Glomerular visceral epithelial cell (primary cell): Measurements from ENCODE around the gene GM2A.
"Not testable (repeated sequence)": the region's sequence is repeated elsewhere in the genome, so short reads cannot be mapped to it uniquely, and the experiment has no call there.

Experiments used
- DNase-seq: peaks from one replicate; pipeline ENCODE4 v3.0.0-alpha.2; 2016; ENCODE audit errors: extremely low spot score

The GM2A gene

GRCh38 chr5:151227918-151228447 is 25.0 kb upstream of the GM2A start:
- no peak for DNase-seq

- no peak for DNase-seq
Observed at GRCh38 chr5:151228986-151229385, 24.0 kb upstream of the GM2A start.

GRCh38 chr5:151230048-151230680 is 22.8 kb upstream of the GM2A start:
- no peak for DNase-seq

GRCh38 chr5:151231359-151231758 is 21.6 kb upstream of the GM2A start:
- DNase-seq: no peak

GRCh38 chr5:151233616-151234085 is 19.3 kb upstream of the GM2A start:
- no peak for DNase-seq

- no peak for DNase-seq
Observed at GRCh38 chr5:151234476-151235238, 18.3 kb upstream of the GM2A start.

- not testable (repeated sequence) for DNase-seq
Observed at GRCh38 chr5:151235239-151235571, 17.8 kb upstream of the GM2A start.

- DNase-seq: no peak
Observed at GRCh38 chr5:151236888-151237287, 16.1 kb upstream of the GM2A start.

- no peak for DNase-seq
Observed at GRCh38 chr5:151237685-151238084, 15.3 kb upstream of the GM2A start.

- no peak for DNase-seq
Observed at GRCh38 chr5:151238303-151238741, 14.7 kb upstream of the GM2A start.

GRCh38 chr5:151239237-151239861 is 13.6 kb upstream of the GM2A start:
- peak; percentile 73 for DNase-seq

- not testable (repeated sequence) for DNase-seq
Observed at GRCh38 chr5:151240268-151240835, 12.6 kb upstream of the GM2A start.

GRCh38 chr5:151240924-151241635 is 11.9 kb upstream of the GM2A start:
- no peak for DNase-seq

- no peak for DNase-seq
Observed at GRCh38 chr5:151243127-151243526, 9.9 kb upstream of the GM2A start.

- no peak for DNase-seq
Observed at GRCh38 chr5:151243564-151243963, 9.4 kb upstream of the GM2A start.

GRCh38 chr5:151244206-151244605 is 8.8 kb upstream of the GM2A start:
- DNase-seq: no peak

- DNase-seq: no peak
Observed at GRCh38 chr5:151245680-151246219, 7.2 kb upstream of the GM2A start.

- DNase-seq: no peak
Observed at GRCh38 chr5:151248651-151249050, 4.3 kb upstream of the GM2A start.

GRCh38 chr5:151249281-151249680 is 3.7 kb upstream of the GM2A start:
- no peak for DNase-seq

- no peak for DNase-seq
Observed at GRCh38 chr5:151250346-151251000, 2.5 kb upstream of the GM2A start.

- DNase-seq: no peak
Observed at GRCh38 chr5:151251001-151251551, 1.9 kb upstream of the GM2A start.
